Measurements from ENCODE around the gene SOX30. TPM values are rescaled to one million over a fixed set of nuclear protein-coding genes. Genes with fewer than 3 reads are reported as not detected.

The SOX30 gene
- total RNA-seq, 2 experiments from 2014 or later, result not detected

GRCh38 chr5:157607371-157608161, 44.7 kb downstream of the SOX30 start:
- DNase-seq, result peak in 13 of 14 experiments; percentile 28 to 83 (median 56)
- H3K27me3 Mint-ChIP-seq, result no peaks in the 10 kb centered on the region
- H3K27ac ChIP-seq (ENCODE audit: low read depth in 1 of 2, low read length in 2 of 2), result peak overlapping the region in 1 of 2 donors; percentile 18
- ATAC-seq (ENCODE audit: poor library complexity), result peak; percentile 55
- ChIA-PET POLR2A (interaction anchor here (0.9 to 1.1 kb wide), 5 partner anchors 11 to 66 kb away, joined by 3 to 6 read pairs (median 3); no protein-coding TSS in a partner anchor), CTCF (interaction anchor here (0.8 to 1.2 kb wide), 2 partner anchors 13 to 136 kb away, joined by 3 to 5 read pairs; partner anchors contain the start of gene LSM11)
- no peaks in the 10 kb centered on the region for H3K9me3 ChIP-seq (ENCODE audit: control insufficient read depth in 1 of 2, insufficient read depth in 1 of 2, low read length in 2 of 2)
- peak overlapping the region; percentile 47 for H3K27ac Mint-ChIP-seq
- peak overlapping the region; percentile 5 for H3K4me3 Mint-ChIP-seq
- peaks cover 62% of the 10 kb centered on the region for H3K4me1 Mint-ChIP-seq (ENCODE audit: low read depth)
- peaks cover 70% of the 10 kb centered on the region for H3K4me1 ChIP-seq (ENCODE audit: insufficient read depth, low read length)
- TF ChIP-seq CTCF (IDR thresholded peaks at IDR 0.05), result no peak
- intact Hi-C loops (cut with DNase I, micrococcal nuclease), result loop anchor here in 1 of 2 experiments (2.0 kb wide), 1 partner anchor 63 kb away; no protein-coding TSS in a partner anchor
- no peaks in the 10 kb centered on the region for H3K27me3 ChIP-seq (ENCODE audit: control insufficient read depth in 1 of 2, insufficient read depth in 2 of 2, low read length in 2 of 2)
- H3K36me3 Mint-ChIP-seq (ENCODE audit: low read depth), result no peaks in the 10 kb centered on the region
- no peak overlapping the region for H3K4me3 ChIP-seq (ENCODE audit: low read length)
- H3K36me3 ChIP-seq (ENCODE audit: insufficient read depth, low read length), result no peaks in the 10 kb centered on the region
- H3K9me3 Mint-ChIP-seq, result no peaks in the 10 kb centered on the region

DNA sequence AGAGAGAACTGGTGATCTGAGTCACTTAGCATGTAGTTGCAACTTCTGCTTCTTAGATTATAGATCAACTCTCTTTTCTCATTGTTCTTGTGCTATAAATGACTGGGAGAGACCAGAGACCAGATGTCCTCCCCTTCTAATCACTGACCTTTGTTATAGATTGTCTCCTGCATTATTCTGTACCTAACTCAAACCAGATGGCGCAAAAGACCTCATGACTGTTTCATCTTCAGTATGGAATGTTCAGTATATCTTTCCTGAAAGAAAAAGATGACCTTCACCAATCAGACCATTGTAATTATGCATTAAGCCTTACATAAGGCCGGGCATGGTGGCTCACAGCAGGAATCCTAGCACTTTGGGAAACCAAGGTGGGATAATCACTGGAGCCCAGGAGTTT, 46.2 kb downstream of the SOX30 start:
- Mint-ChIP-seq H3K36me3 (ENCODE audit: low read depth) (no peaks in the 10 kb centered on the region), H3K4me3 (no peak overlapping the region), H3K4me1 (ENCODE audit: low read depth) (peaks cover 55% of the 10 kb centered on the region), H3K9me3 (no peaks in the 10 kb centered on the region), H3K27ac (no peak overlapping the region), H3K27me3 (no peaks in the 10 kb centered on the region)
- Histone ChIP-seq H3K36me3 (ENCODE audit: insufficient read depth, low read length) (no peaks in the 10 kb centered on the region), H3K4me1 (ENCODE audit: insufficient read depth, low read length) (peaks cover 67% of the 10 kb centered on the region), H3K4me3 (ENCODE audit: low read length) (no peak overlapping the region), H3K27me3 (ENCODE audit: control insufficient read depth in 1 of 2, insufficient read depth in 2 of 2, low read length in 2 of 2) (no peaks in the 10 kb centered on the region), H3K9me3 (ENCODE audit: control insufficient read depth in 1 of 2, insufficient read depth in 1 of 2, low read length in 2 of 2) (no peaks in the 10 kb centered on the region), H3K27ac (ENCODE audit: low read depth in 1 of 2, low read length in 2 of 2) (no peak overlapping the region)
- no peak for ATAC-seq (ENCODE audit: poor library complexity)
- intact Hi-C loops (cut with DNase I, micrococcal nuclease), result loop anchor here in 1 of 2 experiments (2.0 kb wide), 1 partner anchor 61 kb away; no protein-coding TSS in a partner anchor
- no peak for TF ChIP-seq CTCF (IDR thresholded peaks at IDR 0.05)
- DNase-seq, result no peak
- ChIA-PET POLR2A (no interaction called here), CTCF (no interaction called here)

DNA sequence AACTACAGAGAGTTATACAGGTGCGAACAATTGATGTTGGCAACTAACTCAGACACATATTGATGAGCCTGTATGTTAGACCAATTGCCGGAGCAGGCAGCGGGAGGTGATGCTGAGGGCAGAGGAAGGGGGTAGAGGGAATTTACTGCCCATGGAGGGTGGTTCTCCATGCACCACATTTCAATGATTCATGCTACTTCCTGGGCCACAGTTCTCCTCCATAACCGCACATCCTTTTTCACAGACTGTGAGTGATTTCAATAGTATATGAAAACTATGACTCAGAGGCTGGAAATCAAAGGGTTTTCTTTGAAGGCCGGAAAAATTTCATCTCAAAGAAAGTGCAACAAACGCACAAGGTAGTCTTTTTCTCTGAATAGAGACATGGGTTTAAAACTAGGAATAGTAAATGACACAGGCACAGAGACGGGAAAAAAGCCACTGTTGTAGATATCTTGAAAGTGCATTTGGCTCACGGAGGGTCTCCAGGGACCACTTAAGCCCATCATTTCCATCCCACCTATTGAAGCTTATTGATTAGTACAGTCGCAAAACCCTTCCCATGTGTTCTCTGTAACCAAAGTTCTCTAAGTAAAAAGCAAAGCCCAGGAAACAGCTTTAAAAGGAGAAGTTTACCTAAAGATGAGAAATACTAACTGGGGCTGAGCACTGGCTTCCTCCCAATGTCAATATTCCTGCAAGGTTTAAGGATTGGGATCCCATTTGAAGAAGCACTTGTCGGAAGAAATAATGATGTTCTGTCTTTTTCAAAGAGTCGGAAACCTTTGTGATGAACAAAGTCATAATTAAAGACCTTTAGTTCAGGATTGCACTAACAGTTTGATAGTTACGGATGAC, 48.7 kb downstream of the SOX30 start:
- TF ChIP-seq CTCF (IDR thresholded peaks at IDR 0.05), result no peak
- ChIA-PET CTCF (interaction anchor here (0.6 to 1.0 kb wide), 2 partner anchors 28 to 140 kb away, joined by 3 to 4 read pairs; partner anchors contain the start of gene LSM11), POLR2A (interaction anchor here (0.6 to 1.3 kb wide), 2 partner anchors 116 to 465 kb away, joined by 3 read pairs; no protein-coding TSS in a partner anchor)
- H3K36me3 ChIP-seq (ENCODE audit: insufficient read depth, low read length), result no peaks in the 10 kb centered on the region
- Mint-ChIP-seq H3K27me3 (no peaks in the 10 kb centered on the region), H3K9me3 (no peaks in the 10 kb centered on the region), H3K36me3 (ENCODE audit: low read depth) (no peaks in the 10 kb centered on the region), H3K4me1 (ENCODE audit: low read depth) (peaks cover 53% of the 10 kb centered on the region), H3K27ac (peak overlapping the region; percentile 84), H3K4me3 (peak overlapping the region; percentile 26)
- H3K4me3 ChIP-seq (ENCODE audit: low read length), result peak overlapping the region; percentile 11
- intact Hi-C loops (cut with DNase I, micrococcal nuclease), result loop anchor here in 1 of 2 experiments (2.0 kb wide), 1 partner anchor 29 kb away; the partner anchor contains the start of gene ADAM19
- no peaks in the 10 kb centered on the region for H3K9me3 ChIP-seq (ENCODE audit: control insufficient read depth in 1 of 2, insufficient read depth in 1 of 2, low read length in 2 of 2)
- H3K27me3 ChIP-seq (ENCODE audit: control insufficient read depth in 1 of 2, insufficient read depth in 2 of 2, low read length in 2 of 2), result no peaks in the 10 kb centered on the region
- H3K4me1 ChIP-seq (ENCODE audit: insufficient read depth, low read length), result peaks cover 62% of the 10 kb centered on the region
- H3K27ac ChIP-seq (ENCODE audit: low read depth in 1 of 2, low read length in 2 of 2), result peak overlapping the region; percentile 43 to 76
- DNase-seq (peak; percentile 32 to 92 (median 56)), ATAC-seq (ENCODE audit: poor library complexity) (peak; percentile 85)

Data from CD4-positive, alpha-beta T cell (primary cell).